HK-2 (cell line): ENCODE results near the gene HTATIP2.
A peak's percentile ranks its signal among the peaks of the same experiment; 100 is the strongest.
"Not testable (repeated sequence)": the region's sequence is repeated elsewhere in the genome, so short reads cannot be mapped to it uniquely, and the experiment has no call there.

Experiments
- DNase-seq: peaks from one replicate; pipeline ENCODE4 v3.0.0-alpha.2; 2018; ENCODE audit not compliant: unreplicated experiment

Gene HTATIP2

DNA sequence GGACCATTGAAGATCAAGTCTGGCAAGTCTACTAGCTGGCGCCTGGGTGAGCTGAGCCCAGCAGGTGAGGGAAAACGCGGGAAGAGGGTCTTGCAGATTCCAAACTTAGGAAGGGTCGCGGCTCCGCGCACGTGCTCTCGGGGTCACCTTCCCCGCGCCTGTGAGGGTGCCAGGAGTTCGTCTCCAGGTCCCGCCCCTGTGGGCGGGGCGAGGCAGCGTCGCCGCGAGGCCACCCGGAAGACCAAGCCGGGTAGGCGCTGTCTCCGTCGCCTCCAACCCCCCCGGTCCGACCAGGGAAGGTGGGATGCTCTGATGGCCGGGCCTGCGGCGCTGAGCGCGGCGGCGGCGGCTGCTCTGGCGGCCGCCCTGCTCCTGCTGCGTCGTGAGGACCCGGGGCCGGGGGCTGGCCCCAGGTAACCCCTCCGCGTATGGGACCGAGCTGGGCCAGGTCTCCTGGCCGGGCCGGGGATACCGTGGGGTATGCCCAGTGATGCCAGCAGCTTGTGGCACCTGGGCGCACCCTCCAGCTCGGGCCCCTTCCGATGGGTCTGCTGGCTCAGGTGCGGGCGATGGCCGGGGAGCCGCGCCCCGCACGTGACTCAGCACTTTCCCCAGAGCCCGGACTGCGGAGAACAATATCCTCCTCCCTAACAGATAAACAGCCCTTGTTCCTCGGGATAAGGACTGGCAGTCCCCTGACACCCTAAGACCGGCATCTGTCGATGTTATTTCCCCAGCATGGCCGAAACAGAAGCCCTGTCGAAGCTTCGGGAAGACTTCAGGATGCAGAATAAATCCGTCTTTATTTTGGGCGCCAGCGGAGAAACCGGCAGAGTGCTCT is at the start of gene HTATIP2:
Gene HTATIP2, plus strand, starts transcription at position 215 of the 841 bp plus-strand sequence. Its CDS starts 524 bp downstream, at position 739.
- DNase-seq = peak; percentile 36

GRCh38 chr11:20315800-20316199 is 47.7 kb upstream of the HTATIP2 start:
- DNase-seq = no peak

DNA sequence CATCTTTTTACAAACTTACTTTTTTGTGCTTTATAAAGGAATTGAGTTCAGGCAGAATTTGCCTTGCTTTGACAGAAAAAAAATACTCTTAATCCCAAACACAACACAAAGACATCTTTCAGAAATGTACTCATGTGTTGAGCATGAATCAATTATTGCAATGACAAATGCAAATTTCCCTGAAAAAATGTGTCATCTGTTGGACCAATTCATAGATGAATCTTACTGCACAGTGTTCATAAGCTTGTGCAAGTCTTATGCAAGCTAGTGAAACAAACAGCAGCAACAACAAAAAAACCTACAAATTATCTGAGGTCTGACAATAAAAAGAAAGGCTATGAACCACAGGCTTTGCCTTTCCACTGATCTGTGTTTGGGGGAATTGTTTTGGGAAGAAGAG is 42.3 kb upstream of the HTATIP2 start:
- no peak for DNase-seq

GRCh38 chr11:20327377-20327935 is 36.1 kb upstream of the HTATIP2 start:
- DNase-seq = no peak

- DNase-seq = no peak
Observed at GRCh38 chr11:20336056-20336455, 27.5 kb upstream of the HTATIP2 start.

- no peak for DNase-seq
Observed at GRCh38 chr11:20337526-20338154, 25.9 kb upstream of the HTATIP2 start.

DNA sequence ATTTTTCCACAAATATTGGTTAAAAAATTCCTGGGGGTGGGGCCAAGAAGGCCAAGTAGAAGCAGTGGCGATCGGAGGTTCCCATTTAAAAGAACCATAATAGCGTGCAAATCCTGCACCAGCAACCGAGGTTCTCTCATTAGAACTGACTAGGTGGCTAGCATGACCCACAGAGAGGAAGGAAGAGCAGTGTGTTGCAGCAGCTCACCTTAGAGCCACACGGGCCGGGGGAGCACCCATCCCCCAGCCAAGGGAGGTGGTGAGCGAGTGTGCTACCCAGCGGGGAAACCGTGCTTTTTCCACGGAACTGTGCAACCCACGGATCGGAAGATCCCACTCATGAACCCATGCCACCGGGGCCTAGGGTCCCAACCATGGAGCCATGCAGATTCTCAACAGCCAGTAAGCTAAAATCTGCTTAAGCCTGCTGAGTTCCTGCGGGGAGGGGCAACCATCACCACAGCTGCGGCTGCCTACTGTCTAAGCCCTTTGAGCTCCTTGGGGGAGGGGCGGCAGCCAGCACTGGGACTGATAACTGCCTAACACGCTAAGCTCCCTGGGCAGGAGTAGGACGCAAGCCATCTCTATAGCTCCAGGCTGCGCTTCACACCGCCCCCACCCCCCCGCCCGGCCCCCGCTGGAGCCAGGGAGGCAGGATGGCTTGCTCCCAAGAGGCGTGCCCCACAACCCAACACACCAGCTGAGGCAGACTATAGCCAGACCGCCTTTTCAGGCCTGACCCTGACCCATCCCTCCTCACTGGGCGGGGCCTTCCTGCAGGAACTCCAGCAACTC is 21.0 kb upstream of the HTATIP2 start:
- DNase-seq = no peak

GRCh38 chr11:20351136-20351535 is 12.4 kb upstream of the HTATIP2 start:
- DNase-seq = no peak

GRCh38 chr11:20351751-20352262 is 11.7 kb upstream of the HTATIP2 start:
- DNase-seq = no peak

DNA sequence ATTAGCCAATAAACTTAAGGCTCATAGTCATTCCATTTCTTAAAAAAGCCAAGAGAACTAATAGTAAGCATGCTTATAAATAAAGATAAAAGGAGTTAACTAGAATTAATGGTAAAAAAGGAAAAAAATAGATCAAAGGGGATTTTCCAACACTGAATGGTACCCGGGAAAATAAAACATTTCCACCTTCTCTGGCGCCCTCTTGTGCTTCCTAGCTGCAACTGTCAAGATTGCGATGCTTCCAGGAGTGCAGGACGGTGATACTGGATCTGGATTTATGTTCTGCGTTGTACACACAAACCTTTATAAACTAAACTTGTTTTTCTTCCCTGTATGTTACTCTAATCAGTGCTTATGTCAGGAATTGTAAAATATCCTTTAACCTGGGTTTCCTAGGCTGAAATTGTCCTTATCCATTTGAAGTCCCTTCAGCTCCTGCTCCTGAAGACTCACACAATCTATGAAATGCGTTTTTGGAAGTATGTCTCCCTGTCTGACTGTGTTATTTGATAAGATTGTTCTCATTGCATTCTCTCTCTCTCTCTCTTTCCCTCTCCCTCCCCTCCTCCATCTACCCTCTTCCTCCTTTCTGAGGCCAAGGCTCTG is 9.6 kb upstream of the HTATIP2 start:
- no peak for DNase-seq

DNA sequence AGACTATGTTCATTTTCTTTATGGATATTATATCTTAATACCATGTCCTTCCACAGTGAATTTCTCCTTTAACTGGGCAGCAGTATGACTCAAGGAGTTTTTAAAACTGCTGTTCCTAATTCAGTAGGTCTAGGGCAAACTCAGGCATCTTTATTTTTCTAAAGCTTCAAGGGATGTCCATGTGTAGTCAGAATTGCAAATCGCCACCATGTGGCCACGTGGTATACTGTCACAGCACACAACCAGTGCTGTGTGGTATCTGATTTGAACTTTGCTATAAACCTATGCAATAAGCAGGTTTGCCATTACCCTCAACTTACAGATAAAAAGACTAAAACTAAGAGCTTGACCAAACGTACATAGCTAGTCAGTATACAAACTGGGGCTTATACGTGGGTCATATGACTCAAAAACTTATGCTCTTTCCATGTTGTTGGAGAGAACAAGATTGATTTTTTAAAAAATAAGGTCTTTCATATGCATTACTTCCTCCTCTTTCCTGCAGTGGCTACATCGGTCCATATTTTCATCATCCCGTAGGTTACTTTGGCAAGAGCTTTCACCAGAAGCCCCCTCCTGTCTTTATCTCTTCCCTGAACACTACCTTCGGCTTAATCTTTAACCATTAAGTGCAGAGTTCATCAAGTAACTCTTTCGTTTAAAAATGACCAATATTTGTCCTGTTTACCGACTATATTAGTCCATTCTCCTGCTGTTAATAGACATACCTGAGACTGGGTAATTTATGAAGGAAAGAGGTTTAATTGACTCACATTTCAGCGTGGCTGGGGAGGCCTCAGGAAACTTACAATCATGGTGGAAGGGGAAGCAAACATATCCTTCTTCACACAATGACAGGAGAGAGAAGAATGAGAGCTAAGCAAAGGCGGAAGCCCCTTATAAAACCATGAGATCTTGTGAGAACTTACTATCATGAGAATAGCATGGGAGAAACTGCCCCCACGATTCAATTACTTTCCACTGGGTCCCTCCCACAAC is 8.0 kb upstream of the HTATIP2 start:
- no peak for DNase-seq

- DNase-seq = no peak
Observed at GRCh38 chr11:20357150-20357549, 6.4 kb upstream of the HTATIP2 start.

GRCh38 chr11:20360650-20361049 is 2.9 kb upstream of the HTATIP2 start:
- DNase-seq = no peak

- no peak for DNase-seq
Observed at GRCh38 chr11:20362481-20362880, 1.0 kb upstream of the HTATIP2 start.

DNA sequence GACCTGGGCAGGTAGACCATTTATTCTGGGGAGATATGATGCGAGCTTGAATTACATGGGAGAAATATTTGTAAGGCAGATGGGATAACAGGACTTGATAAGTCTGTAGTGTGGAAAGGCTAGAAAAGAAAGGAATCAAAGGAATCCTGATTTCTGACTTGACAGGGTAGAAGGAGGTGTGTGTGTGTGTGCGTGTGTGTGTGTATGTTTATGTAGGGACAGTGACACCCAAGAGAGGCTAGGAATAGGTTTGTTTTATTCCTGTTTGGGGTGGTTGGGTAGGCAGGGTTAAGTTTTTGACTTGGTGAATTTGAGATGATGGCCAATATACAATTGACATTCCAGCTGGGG is 390 bp upstream of the HTATIP2 start:
- DNase-seq = no peak

DNA sequence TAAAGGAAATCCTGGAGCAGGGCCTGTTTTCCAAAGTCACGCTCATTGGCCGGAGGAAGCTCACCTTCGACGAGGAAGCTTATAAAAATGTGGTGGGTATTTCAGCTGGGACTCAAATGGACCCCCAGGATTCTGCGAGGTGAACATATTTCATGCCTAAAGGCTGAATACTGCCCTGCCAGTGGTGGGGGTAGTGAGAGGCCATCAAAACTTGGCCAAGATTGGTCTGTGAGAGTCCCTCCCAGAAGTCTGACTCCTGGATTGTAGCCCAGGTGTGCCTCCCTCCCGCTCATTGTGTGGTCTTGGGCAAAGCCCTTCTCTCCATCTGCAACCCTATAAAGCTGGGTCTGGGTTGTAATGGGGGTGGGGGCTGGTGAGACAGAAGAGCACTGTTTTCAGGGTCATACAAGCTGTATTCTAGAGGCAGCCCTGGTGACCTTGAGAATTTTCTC is 853 bp downstream of the HTATIP2 start:
- DNase-seq = peak; percentile 12

DNA sequence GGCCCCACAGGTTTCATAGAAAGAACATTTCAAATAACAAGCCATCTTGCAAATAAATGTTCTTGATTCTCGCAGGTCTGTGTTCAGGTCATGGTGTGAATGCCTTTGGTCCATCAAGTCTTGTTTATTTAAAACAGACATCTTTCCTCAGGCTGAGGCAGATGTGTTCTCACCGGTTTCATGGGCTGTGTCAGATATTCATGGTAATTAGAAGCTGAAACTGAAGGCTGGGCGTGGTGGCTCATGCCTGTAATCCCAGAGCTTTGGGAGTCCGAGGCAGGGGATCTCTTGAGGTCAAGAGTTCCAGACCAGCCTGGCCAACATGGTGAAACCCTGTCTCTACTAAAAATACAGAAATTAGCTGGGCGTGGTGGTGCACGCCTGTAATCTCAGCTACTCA is 2.0 kb downstream of the HTATIP2 start:
- not testable (repeated sequence) for DNase-seq

- DNase-seq = no peak
Observed at GRCh38 chr11:20367313-20367948, 3.9 kb downstream of the HTATIP2 start.

DNA sequence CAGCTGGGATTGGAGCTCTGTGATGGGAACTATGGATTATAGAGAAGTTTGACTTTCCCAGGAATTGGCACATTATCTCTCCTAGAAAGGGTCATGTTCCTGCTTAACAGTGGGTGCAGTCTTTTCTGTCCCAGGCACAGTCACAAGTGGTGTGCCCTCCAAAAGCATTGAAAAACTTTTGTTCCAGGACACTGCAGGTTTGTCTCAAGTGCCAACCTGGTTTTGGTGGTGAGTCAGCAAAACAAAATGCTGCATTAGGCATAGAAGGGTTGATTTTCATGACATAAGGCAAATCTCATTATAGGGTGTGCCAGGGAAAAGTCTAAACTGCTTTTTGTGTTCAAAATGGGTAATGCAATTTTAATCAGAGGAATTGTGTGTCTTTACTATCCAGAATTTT is 4.9 kb downstream of the HTATIP2 start:
- DNase-seq = no peak

GRCh38 chr11:20369826-20370225 is 6.3 kb downstream of the HTATIP2 start:
- no peak for DNase-seq
